GM23338 (cell line): Measurements from ENCODE around the gene MRPL2. TPM values are rescaled to one million over a fixed set of nuclear protein-coding genes. Genes with fewer than 3 reads are reported as not detected.

Experiments used
- ATAC-seq: fragments of 200-7000 bp; cut with Tn5 transposase; 3 replicates; pipeline ENCODE4 v1.9.1; 2020
- DNase-seq: peaks from one replicate; pipeline ENCODE4 v3.0.0-alpha.2; 2015; ENCODE audit warnings: low spot score
- H2AFZ ChIP-seq: fragments of 200-600 bp; sonication (generic); 2 replicates; pipeline ENCODE4 v1.8.0; 2016; ENCODE audit warnings: antibody characterized with exemption, mild to moderate bottlenecking, moderate library complexity
- H3F3A ChIP-seq: fragments of 200-600 bp; sonication (generic); replicated peaks from 2 replicates; pipeline ENCODE4 v1.8.0; 2017; ENCODE audit warnings: antibody characterized with exemption, mixed run types, low read depth
- H3K27ac ChIP-seq: fragments of 200-600 bp; sonication (generic); 2 replicates; pipeline ENCODE4 v1.6.1; 2016; ENCODE audit warnings: low read depth
- H3K27me3 ChIP-seq: fragments of 200-600 bp; sonication (generic); 2 replicates; pipeline ENCODE4 v1.8.0; 2016; ENCODE audit warnings: mild to moderate bottlenecking, mixed run types, moderate library complexity; ENCODE audit not compliant: insufficient read depth
- H3K36me3 ChIP-seq: fragments of 200-600 bp; sonication (generic); 2 replicates; pipeline ENCODE4 v1.8.0; 2016; ENCODE audit warnings: mild to moderate bottlenecking; ENCODE audit not compliant: insufficient read depth
- H3K4me1 ChIP-seq: fragments of 200-600 bp; sonication (generic); 2 replicates; pipeline ENCODE4 v1.8.0; 2016; ENCODE audit warnings: mild to moderate bottlenecking, moderate library complexity; ENCODE audit not compliant: insufficient read depth
- H3K4me2 ChIP-seq: fragments of 200-600 bp; sonication (generic); 2 replicates; pipeline ENCODE4 v1.7.1; 2017; ENCODE audit warnings: mixed run types
- H3K4me3 ChIP-seq: fragments of 200-600 bp; sonication (generic); 2 replicates; pipeline ENCODE4 v1.6.1; 2016; ENCODE audit warnings: mixed run types
- H3K79me2 ChIP-seq: fragments of 200-600 bp; sonication (generic); replicated peaks from 2 replicates; pipeline ENCODE4 v1.8.0; 2017; ENCODE audit warnings: mild to moderate bottlenecking; ENCODE audit not compliant: insufficient read depth
- H3K9me2 ChIP-seq: fragments of 200-600 bp; sonication (generic); 2 replicates; pipeline ENCODE4 v1.8.0; 2017; ENCODE audit not compliant: insufficient read depth
- H4K20me1 ChIP-seq: fragments of 200-600 bp; sonication (generic); replicated peaks from 2 replicates; pipeline ENCODE4 v1.8.0; 2017; ENCODE audit warnings: mild to moderate bottlenecking; ENCODE audit not compliant: insufficient read depth
- H3K27ac Mint-ChIP-seq: 2 replicates; pipeline ENCODE4 v1.8.0; 2020; ENCODE audit warnings: inconsistent platforms, mild to moderate bottlenecking, moderate library complexity, mixed read lengths
- H3K27me3 Mint-ChIP-seq: 3 replicates; pipeline ENCODE4 v1.8.0; 2022; ENCODE audit warnings: low read depth, mild to moderate bottlenecking, moderate library complexity, mixed read lengths, inconsistent platforms; ENCODE audit not compliant: insufficient read depth, poor library complexity
- H3K36me3 Mint-ChIP-seq: 3 replicates; pipeline ENCODE4 v1.8.0; 2021; ENCODE audit warnings: low read depth, mild to moderate bottlenecking, inconsistent platforms, moderate library complexity, mixed read lengths
- H3K4me1 Mint-ChIP-seq: 3 replicates; pipeline ENCODE4 v1.8.0; 2020; ENCODE audit warnings: mild to moderate bottlenecking, inconsistent platforms, mixed read lengths
- H3K4me3 Mint-ChIP-seq: 3 replicates; pipeline ENCODE4 v1.8.0; 2021; ENCODE audit warnings: moderate library complexity, mild to moderate bottlenecking, inconsistent platforms, mixed read lengths
- H3K9me3 Mint-ChIP-seq: 3 replicates; pipeline ENCODE4 v1.8.0; 2020; ENCODE audit warnings: moderate library complexity, mild to moderate bottlenecking, inconsistent platforms, mixed read lengths
- CREB1 ChIP-seq: fragments of 250-450 bp; sonication (Bioruptor Pico); IDR thresholded peaks from 2 replicates; pipeline ENCODE4 v1.5.0; 2020; ENCODE audit warnings: low read depth, mild to moderate bottlenecking, moderate library complexity
- EZH2 ChIP-seq: fragments of 200-600 bp; sonication (generic); IDR thresholded peaks from one replicate; pipeline ENCODE4 v1.8.0; 2017; ENCODE audit warnings: antibody characterized with exemption, mild to moderate bottlenecking, low read depth; ENCODE audit not compliant: unreplicated experiment
- EZH2phosphoT487 ChIP-seq: fragments of 200-600 bp; sonication (generic); IDR thresholded peaks from one replicate; pipeline ENCODE4 v1.8.1; 2018; ENCODE audit warnings: antibody characterized with exemption; ENCODE audit not compliant: unreplicated experiment
- JUNB ChIP-seq: IDR thresholded peaks from one replicate; pipeline ENCODE4 v1.6.1; 2016; ENCODE audit warnings: antibody characterized with exemption; ENCODE audit not compliant: unreplicated experiment
- NANOG ChIP-seq: IDR thresholded peaks from 2 replicates; pipeline ENCODE4 v1.6.1; 2016; ENCODE audit warnings: antibody characterized with exemption, borderline replicate concordance
- POLR2AphosphoS5 ChIP-seq: IDR thresholded peaks from 2 replicates; pipeline ENCODE4 v1.6.1; 2016; ENCODE audit warnings: antibody characterized with exemption, low read depth
- STAT1 ChIP-seq: IDR thresholded peaks from one replicate; pipeline ENCODE4 v1.6.1; 2016; ENCODE audit warnings: antibody characterized with exemption; ENCODE audit not compliant: unreplicated experiment
- ZNF114 ChIP-seq: fragments of 250-450 bp; sonication (Bioruptor Pico); IDR thresholded peaks from 2 replicates; pipeline ENCODE4 v1.5.0; 2020; ENCODE audit warnings: mild to moderate bottlenecking, moderate library complexity
- ZNF331 ChIP-seq: fragments of 250-450 bp; sonication (Bioruptor Pico); IDR thresholded peaks from 2 replicates; pipeline ENCODE4 v1.5.0; 2020; ENCODE audit warnings: low read depth, mild to moderate bottlenecking, moderate library complexity
- polyA plus RNA-seq: library from polyadenylated mRNA; unstranded; fragments of >200 nt; fragmentation: Nextera tagmentation; extraction: Ambion mirVana; gene quantifications from 2 replicates; pipeline ENCODE4 v1.2.1, GENCODE V29; 2016
- total RNA-seq: library from RNA; depleted of rRNA; stranded (reverse); fragments of >200 nt; shearing (Covaris generic); gene quantifications from 2 replicates; pipeline ENCODE4 v1.2.3, GENCODE V29; 2014
- TF ChIP-seq, protein P1 (sequence below): IDR thresholded peaks from 2 replicates; pipeline ENCODE4 v1.6.1; 2016; ENCODE audit warnings: antibody characterized with exemption
- TF ChIP-seq, protein P2 (sequence below), 2 experiments: fragments of 200-600 bp in 1 of 2; sonication (generic) in 1 of 2; conservative IDR thresholded peaks; 2 replicates each; pipeline versions ENCODE4 v1.5.1 to v1.6.1; 2016 to 2017; ENCODE audit warnings: antibody characterized with exemption in 2 of 2, low read depth in 2 of 2, mild to moderate bottlenecking in 2 of 2, moderate library complexity in 1 of 2
- TF ChIP-seq, protein P3 (sequence below): IDR thresholded peaks from one replicate; pipeline ENCODE4 v1.6.1; 2018; ENCODE audit warnings: antibody characterized with exemption; ENCODE audit not compliant: unreplicated experiment

MRPL2 gene
- total and polyA plus RNA-seq, 2 experiments from 2014 or later: 32.3 to 128 TPM

DNA sequence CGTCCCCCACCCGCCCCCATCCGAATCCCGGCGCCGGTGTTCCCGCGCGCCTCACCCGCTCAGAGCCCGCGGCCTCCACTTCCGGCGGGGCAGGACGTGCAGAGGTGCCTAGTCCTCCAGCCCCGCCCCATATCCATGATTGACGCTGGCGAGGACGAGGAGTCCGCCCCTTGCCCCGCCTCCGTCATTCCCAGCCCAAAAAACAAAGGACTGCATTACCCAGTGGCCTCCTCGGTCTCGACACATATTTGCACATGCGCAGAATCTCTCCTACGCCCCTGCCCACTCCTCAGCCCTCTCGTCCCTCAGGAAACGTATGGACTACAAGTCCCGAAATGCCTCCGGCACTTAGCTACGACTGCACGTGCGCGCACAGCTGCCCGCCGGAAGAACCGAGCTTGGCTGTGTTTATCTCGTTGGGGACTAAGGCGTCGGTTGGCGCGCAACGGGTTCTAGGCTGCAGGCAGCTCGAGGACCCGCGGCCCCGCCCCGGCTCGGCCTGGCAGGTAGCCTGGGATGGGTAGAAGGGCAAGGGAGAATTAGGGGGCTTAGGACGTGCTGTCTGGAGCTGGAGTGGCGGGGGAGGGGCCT lies 45.3 kb downstream of the MRPL2 start, which contains the start of the genes KLHDC3 and MEA1 (continued):
- no peak for TF ChIP-seq NANOG

DNA sequence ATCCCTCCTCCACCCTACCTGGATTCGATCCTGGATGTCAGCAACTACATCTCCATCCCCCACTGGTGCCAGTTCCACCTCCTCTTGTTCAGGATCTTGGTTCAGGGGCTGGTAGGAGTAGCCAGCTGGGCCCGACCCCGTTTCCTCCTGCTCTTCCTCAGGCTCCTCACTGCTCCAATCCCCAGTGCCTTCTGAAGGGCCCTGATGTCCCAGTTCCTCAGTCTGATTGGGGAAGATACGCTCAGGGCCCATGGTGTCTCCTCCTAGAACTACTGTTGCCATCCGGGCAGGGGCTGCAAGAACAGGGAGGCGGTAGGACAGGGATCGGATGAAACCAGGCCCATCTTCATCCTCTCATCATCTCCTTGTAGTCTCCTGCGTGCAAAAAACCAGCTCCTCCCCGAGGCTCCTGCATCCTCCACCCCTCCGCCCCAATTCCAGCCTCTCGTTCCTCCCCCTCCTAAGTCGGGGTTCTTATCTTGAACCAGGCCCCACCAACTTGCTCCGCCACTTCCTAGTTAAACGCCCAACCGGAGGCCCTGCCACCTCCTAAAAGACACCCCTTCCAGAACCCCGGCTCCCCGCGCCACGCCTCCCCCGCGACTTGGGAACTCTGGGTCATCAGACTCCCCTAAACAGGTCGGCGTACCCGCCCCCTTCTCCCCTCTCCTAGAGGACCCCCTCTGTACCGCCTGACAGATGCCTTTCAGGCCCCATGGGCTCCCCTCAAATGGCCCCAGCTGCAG lies 46.0 kb downstream of the MRPL2 start:
- no peak for TF ChIP-seq EZH2phosphoT487
- TF ChIP-seq JUNB: no peak
- TF ChIP-seq ZNF114 (CRISPR knock-in tag): no peak
- TF ChIP-seq, protein P1, sequence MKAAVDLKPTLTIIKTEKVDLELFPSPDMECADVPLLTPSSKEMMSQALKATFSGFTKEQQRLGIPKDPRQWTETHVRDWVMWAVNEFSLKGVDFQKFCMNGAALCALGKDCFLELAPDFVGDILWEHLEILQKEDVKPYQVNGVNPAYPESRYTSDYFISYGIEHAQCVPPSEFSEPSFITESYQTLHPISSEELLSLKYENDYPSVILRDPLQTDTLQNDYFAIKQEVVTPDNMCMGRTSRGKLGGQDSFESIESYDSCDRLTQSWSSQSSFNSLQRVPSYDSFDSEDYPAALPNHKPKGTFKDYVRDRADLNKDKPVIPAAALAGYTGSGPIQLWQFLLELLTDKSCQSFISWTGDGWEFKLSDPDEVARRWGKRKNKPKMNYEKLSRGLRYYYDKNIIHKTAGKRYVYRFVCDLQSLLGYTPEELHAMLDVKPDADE: no peak
- H3K9me2 ChIP-seq: no peaks in the 10 kb centered on the region
- H3K27ac ChIP-seq: peak overlapping the region; percentile 83; the same call in 1 of the 2 replicates
- Mint-ChIP-seq H3K9me3 (no peaks in the 10 kb centered on the region), H3K36me3 (peaks cover 67% of the 10 kb centered on the region), H3K27ac (peak overlapping the region; percentile 95), H3K27me3 (peaks cover 23% of the 10 kb centered on the region), H3K4me3 (peak overlapping the region; percentile 92), H3K4me1 (peaks cover 30% of the 10 kb centered on the region)
- 0 out of 2 replicates have a peak, but pooled peaks cover 21% of the 10 kb centered on the region for H3F3A ChIP-seq
- peaks cover 16% of the 10 kb centered on the region for H3K4me1 ChIP-seq
- H4K20me1 ChIP-seq: peaks cover 17% of the 10 kb centered on the region
- peak; percentile 37 for ATAC-seq
- H3K27me3 ChIP-seq: no peaks in the 10 kb centered on the region
- H2AFZ ChIP-seq: peak overlapping the region; percentile 12; the same call in 1 of the 2 replicates
- peak overlapping the region; percentile 82 for H3K4me3 ChIP-seq
- H3K4me2 ChIP-seq: peak overlapping the region; percentile 99
- H3K79me2 ChIP-seq: peaks cover 45% of the 10 kb centered on the region
- peaks cover 8% of the 10 kb centered on the region; the same call in 1 of the 2 replicates for H3K36me3 ChIP-seq
- no peak for DNase-seq

DNA sequence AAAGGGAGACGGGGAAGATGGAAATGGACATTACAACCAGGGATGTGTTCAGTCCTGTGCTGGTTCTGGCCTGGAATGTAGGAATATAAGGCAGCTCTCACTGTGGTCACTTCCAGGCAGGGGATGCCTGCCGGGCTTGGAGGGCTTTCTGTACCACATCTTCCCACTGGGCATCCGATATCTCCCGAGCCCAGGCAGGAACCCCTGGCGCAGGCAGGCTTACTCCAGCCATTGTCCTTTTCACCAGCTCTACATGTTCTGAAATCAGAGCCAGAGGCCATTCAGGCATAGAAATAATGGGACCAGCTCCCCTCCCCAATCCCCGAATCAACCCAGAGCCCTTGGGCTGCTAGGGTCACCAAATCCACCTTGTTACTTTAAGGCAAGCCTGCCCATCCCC lies 46.9 kb downstream of the MRPL2 start:
- Histone ChIP-seq H4K20me1 (peaks cover 19% of the 10 kb centered on the region), H3K4me2 (peak overlapping the region; percentile 99), H3K27me3 (no peaks in the 10 kb centered on the region), H3F3A (0 out of 2 replicates have a peak, but pooled peaks cover 21% of the 10 kb centered on the region), H2AFZ (no peak overlapping the region), H3K36me3 (peaks cover 12% of the 10 kb centered on the region; the same call in 1 of the 2 replicates), H3K4me3 (peak overlapping the region; percentile 82), H3K79me2 (peaks cover 45% of the 10 kb centered on the region), H3K27ac (no peak overlapping the region), H3K9me2 (no peaks in the 10 kb centered on the region), H3K4me1 (peaks cover 16% of the 10 kb centered on the region)
- H3K27ac Mint-ChIP-seq: no peak overlapping the region
- H3K9me3 Mint-ChIP-seq: no peaks in the 10 kb centered on the region
- peaks cover 67% of the 10 kb centered on the region for H3K36me3 Mint-ChIP-seq
- peaks cover 30% of the 10 kb centered on the region for H3K4me1 Mint-ChIP-seq
- DNase-seq (no peak), ATAC-seq (no peak)
- H3K27me3 Mint-ChIP-seq: peaks cover 22% of the 10 kb centered on the region
- peak overlapping the region; percentile 92 for H3K4me3 Mint-ChIP-seq
- no peak for TF ChIP-seq POLR2AphosphoS5
- TF ChIP-seq ZNF114 (CRISPR knock-in tag): no peak
- TF ChIP-seq, protein P1: no peak
- TF ChIP-seq, protein P2, sequence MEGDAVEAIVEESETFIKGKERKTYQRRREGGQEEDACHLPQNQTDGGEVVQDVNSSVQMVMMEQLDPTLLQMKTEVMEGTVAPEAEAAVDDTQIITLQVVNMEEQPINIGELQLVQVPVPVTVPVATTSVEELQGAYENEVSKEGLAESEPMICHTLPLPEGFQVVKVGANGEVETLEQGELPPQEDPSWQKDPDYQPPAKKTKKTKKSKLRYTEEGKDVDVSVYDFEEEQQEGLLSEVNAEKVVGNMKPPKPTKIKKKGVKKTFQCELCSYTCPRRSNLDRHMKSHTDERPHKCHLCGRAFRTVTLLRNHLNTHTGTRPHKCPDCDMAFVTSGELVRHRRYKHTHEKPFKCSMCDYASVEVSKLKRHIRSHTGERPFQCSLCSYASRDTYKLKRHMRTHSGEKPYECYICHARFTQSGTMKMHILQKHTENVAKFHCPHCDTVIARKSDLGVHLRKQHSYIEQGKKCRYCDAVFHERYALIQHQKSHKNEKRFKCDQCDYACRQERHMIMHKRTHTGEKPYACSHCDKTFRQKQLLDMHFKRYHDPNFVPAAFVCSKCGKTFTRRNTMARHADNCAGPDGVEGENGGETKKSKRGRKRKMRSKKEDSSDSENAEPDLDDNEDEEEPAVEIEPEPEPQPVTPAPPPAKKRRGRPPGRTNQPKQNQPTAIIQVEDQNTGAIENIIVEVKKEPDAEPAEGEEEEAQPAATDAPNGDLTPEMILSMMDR (conservative IDR thresholded peaks at IDR 0.05; ENCODE audit: low read depth in 2 of 2): no peak
- no peak for TF ChIP-seq STAT1
- no peak for TF ChIP-seq EZH2
- no peak for TF ChIP-seq NANOG
- no peak for TF ChIP-seq ZNF331 (CRISPR knock-in tag)
- TF ChIP-seq JUNB: no peak
- TF ChIP-seq EZH2phosphoT487: no peak
- no peak for TF ChIP-seq CREB1
- TF ChIP-seq, protein P3, sequence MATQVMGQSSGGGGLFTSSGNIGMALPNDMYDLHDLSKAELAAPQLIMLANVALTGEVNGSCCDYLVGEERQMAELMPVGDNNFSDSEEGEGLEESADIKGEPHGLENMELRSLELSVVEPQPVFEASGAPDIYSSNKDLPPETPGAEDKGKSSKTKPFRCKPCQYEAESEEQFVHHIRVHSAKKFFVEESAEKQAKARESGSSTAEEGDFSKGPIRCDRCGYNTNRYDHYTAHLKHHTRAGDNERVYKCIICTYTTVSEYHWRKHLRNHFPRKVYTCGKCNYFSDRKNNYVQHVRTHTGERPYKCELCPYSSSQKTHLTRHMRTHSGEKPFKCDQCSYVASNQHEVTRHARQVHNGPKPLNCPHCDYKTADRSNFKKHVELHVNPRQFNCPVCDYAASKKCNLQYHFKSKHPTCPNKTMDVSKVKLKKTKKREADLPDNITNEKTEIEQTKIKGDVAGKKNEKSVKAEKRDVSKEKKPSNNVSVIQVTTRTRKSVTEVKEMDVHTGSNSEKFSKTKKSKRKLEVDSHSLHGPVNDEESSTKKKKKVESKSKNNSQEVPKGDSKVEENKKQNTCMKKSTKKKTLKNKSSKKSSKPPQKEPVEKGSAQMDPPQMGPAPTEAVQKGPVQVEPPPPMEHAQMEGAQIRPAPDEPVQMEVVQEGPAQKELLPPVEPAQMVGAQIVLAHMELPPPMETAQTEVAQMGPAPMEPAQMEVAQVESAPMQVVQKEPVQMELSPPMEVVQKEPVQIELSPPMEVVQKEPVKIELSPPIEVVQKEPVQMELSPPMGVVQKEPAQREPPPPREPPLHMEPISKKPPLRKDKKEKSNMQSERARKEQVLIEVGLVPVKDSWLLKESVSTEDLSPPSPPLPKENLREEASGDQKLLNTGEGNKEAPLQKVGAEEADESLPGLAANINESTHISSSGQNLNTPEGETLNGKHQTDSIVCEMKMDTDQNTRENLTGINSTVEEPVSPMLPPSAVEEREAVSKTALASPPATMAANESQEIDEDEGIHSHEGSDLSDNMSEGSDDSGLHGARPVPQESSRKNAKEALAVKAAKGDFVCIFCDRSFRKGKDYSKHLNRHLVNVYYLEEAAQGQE: no peak
